ENCODE data around the gene ZNF738.

- TF ChIP-seq YY1 (IDR thresholded peaks at IDR 0.05; ENCODE audit: insufficient read depth, insufficient read length) (no peak), ZNF274 (IDR thresholded peaks at IDR 0.05; ENCODE audit: low read depth, low read length) (no peak)
Observed at GRCh38 chr19:21422244-21422643, 63.4 kb downstream of the ZNF738 start.
